ENCODE measurements around the gene GPHN.

The GPHN gene

GRCh38 chr14:67199016-67199415 lies 691.1 kb downstream of the GPHN start:
- Histone ChIP-seq H3K4me1 (ENCODE audit: control insufficient read depth, insufficient read depth, low read length) (no peaks in the 10 kb centered on the region), H3K4me3 (ENCODE audit: low read length) (no peak overlapping the region), H3K9me3 (ENCODE audit: control insufficient read depth, insufficient read depth, low read length) (no peaks in the 10 kb centered on the region), H3K36me3 (ENCODE audit: control insufficient read depth, insufficient read depth, low read length) (no peaks in the 10 kb centered on the region), H3K27me3 (ENCODE audit: control insufficient read depth, insufficient read depth, low read length) (no peaks in the 10 kb centered on the region), H3K27ac (ENCODE audit: low read length) (no peak overlapping the region)
- WGBS (ENCODE audit: insufficient coverage, insufficient read length): no CpG with 5 or more reads among the region's 6 CpGs
- no peak for DNase-seq (ENCODE audit: low read depth, low spot score)

- WGBS (ENCODE audit: insufficient coverage, insufficient read length): no CpG with 5 or more reads among the region's 8 CpGs
- Histone ChIP-seq H3K9me3 (ENCODE audit: control insufficient read depth, insufficient read depth, low read length) (no peaks in the 10 kb centered on the region), H3K27me3 (ENCODE audit: control insufficient read depth, insufficient read depth, low read length) (no peaks in the 10 kb centered on the region), H3K4me3 (ENCODE audit: low read length) (no peak overlapping the region), H3K27ac (ENCODE audit: low read length) (no peak overlapping the region), H3K4me1 (ENCODE audit: control insufficient read depth, insufficient read depth, low read length) (no peaks in the 10 kb centered on the region), H3K36me3 (ENCODE audit: control insufficient read depth, insufficient read depth, low read length) (no peaks in the 10 kb centered on the region)
- DNase-seq (ENCODE audit: low read depth, low spot score): no peak
Observed at GRCh38 chr14:67207810-67208209, 699.9 kb downstream of the GPHN start.

- H3K27me3 ChIP-seq (ENCODE audit: control insufficient read depth, insufficient read depth, low read length): no peaks in the 10 kb centered on the region
- DNase-seq (ENCODE audit: low read depth, low spot score): no peak
- H3K9me3 ChIP-seq (ENCODE audit: control insufficient read depth, insufficient read depth, low read length): no peaks in the 10 kb centered on the region
- no CpG with 5 or more reads among the region's 2 CpGs for WGBS (ENCODE audit: insufficient coverage, insufficient read length)
- H3K4me1 ChIP-seq (ENCODE audit: control insufficient read depth, insufficient read depth, low read length): no peaks in the 10 kb centered on the region
- H3K4me3 ChIP-seq (ENCODE audit: low read length): no peak overlapping the region
- H3K27ac ChIP-seq (ENCODE audit: low read length): no peak overlapping the region
- no peaks in the 10 kb centered on the region for H3K36me3 ChIP-seq (ENCODE audit: control insufficient read depth, insufficient read depth, low read length)
Observed at GRCh38 chr14:67218126-67218525, 710.2 kb downstream of the GPHN start.

GRCh38 chr14:67221248-67221981 lies 713.5 kb downstream of the GPHN start:
- no peak for DNase-seq (ENCODE audit: low read depth, low spot score)
- H3K4me1 ChIP-seq (ENCODE audit: control insufficient read depth, insufficient read depth, low read length): no peaks in the 10 kb centered on the region
- WGBS (ENCODE audit: insufficient coverage, insufficient read length): no CpG with 5 or more reads among the region's 6 CpGs
- no peaks in the 10 kb centered on the region for H3K27me3 ChIP-seq (ENCODE audit: control insufficient read depth, insufficient read depth, low read length)
- H3K27ac ChIP-seq (ENCODE audit: low read length): no peak overlapping the region
- no peaks in the 10 kb centered on the region for H3K9me3 ChIP-seq (ENCODE audit: control insufficient read depth, insufficient read depth, low read length)
- H3K36me3 ChIP-seq (ENCODE audit: control insufficient read depth, insufficient read depth, low read length): no peaks in the 10 kb centered on the region
- H3K4me3 ChIP-seq (ENCODE audit: low read length): no peak overlapping the region

- Histone ChIP-seq H3K27me3 (ENCODE audit: control insufficient read depth, insufficient read depth, low read length) (no peaks in the 10 kb centered on the region), H3K4me1 (ENCODE audit: control insufficient read depth, insufficient read depth, low read length) (no peaks in the 10 kb centered on the region), H3K27ac (ENCODE audit: low read length) (no peak overlapping the region), H3K4me3 (ENCODE audit: low read length) (no peak overlapping the region), H3K9me3 (ENCODE audit: control insufficient read depth, insufficient read depth, low read length) (no peaks in the 10 kb centered on the region), H3K36me3 (ENCODE audit: control insufficient read depth, insufficient read depth, low read length) (no peaks in the 10 kb centered on the region)
- no peak for DNase-seq (ENCODE audit: low read depth, low spot score)
- no CpG with 5 or more reads among the region's 4 CpGs for WGBS (ENCODE audit: insufficient coverage, insufficient read length)
Observed at GRCh38 chr14:67221982-67222328, 714.0 kb downstream of the GPHN start.

GRCh38 chr14:67225523-67225922 lies 717.6 kb downstream of the GPHN start:
- Histone ChIP-seq H3K36me3 (ENCODE audit: control insufficient read depth, insufficient read depth, low read length) (no peaks in the 10 kb centered on the region), H3K27ac (ENCODE audit: low read length) (no peak overlapping the region), H3K9me3 (ENCODE audit: control insufficient read depth, insufficient read depth, low read length) (no peaks in the 10 kb centered on the region), H3K4me1 (ENCODE audit: control insufficient read depth, insufficient read depth, low read length) (no peaks in the 10 kb centered on the region), H3K4me3 (ENCODE audit: low read length) (no peak overlapping the region), H3K27me3 (ENCODE audit: control insufficient read depth, insufficient read depth, low read length) (no peaks in the 10 kb centered on the region)
- no CpG with 5 or more reads among the region's 4 CpGs for WGBS (ENCODE audit: insufficient coverage, insufficient read length)
- no peak for DNase-seq (ENCODE audit: low read depth, low spot score)

GRCh38 chr14:67228325-67228984 lies 720.5 kb downstream of the GPHN start:
- H3K36me3 ChIP-seq (ENCODE audit: control insufficient read depth, insufficient read depth, low read length): no peaks in the 10 kb centered on the region
- H3K27ac ChIP-seq (ENCODE audit: low read length): no peak overlapping the region
- H3K4me3 ChIP-seq (ENCODE audit: low read length): no peak overlapping the region
- H3K4me1 ChIP-seq (ENCODE audit: control insufficient read depth, insufficient read depth, low read length): no peaks in the 10 kb centered on the region
- no peaks in the 10 kb centered on the region for H3K9me3 ChIP-seq (ENCODE audit: control insufficient read depth, insufficient read depth, low read length)
- WGBS (ENCODE audit: insufficient coverage, insufficient read length): no CpG with 5 or more reads among the region's 3 CpGs
- no peaks in the 10 kb centered on the region for H3K27me3 ChIP-seq (ENCODE audit: control insufficient read depth, insufficient read depth, low read length)
- no peak for DNase-seq (ENCODE audit: low read depth, low spot score)

Data from iPS DF 6.9 (cell line).